H1 (cell line): ENCODE data around the gene CCER1. TPM values are rescaled to one million over a fixed set of nuclear protein-coding genes. Genes with fewer than 3 reads are reported as not detected.
A peak's percentile ranks its signal among the peaks of the same experiment; 100 is the strongest.

Source experiments
- CTCF ChIA-PET: fragments of 300-600 bp; sonication (Branson Sonifier 250); formaldehyde crosslinking; loops from one replicate; lab custom pipeline; 2021; ENCODE audit not compliant: partially characterized antibody; lab: Charles Lee
- POLR2A ChIA-PET: fragments of 300-600 bp; sonication (Branson Sonifier 250); formaldehyde crosslinking; loops from one replicate; lab custom pipeline; 2021; ENCODE audit warnings: inconsistent platforms; ENCODE audit not compliant: partially characterized antibody; lab: Charles Lee
- DNase-seq, 2 experiments: peaks; one replicate each; pipeline versions ENCODE4 v3.0.0 to v3.0.0-alpha.2; 2010 to 2022; ENCODE audit warnings: low spot score in 2 of 2, low read depth in 1 of 2, mixed read lengths in 1 of 2
- FAIRE-seq: peaks from 2 replicates; lab custom pipeline; 2011; peaks lifted over from hg19 to GRCh38; lab: Jason Lieb, UNC
- H2AFZ ChIP-seq: 2 replicates; pipeline ENCODE4 v1.8.1; 2012; ENCODE audit warnings: low read length, inconsistent platforms
- H2AK5ac ChIP-seq: 2 replicates; pipeline ENCODE4 v1.6.1; 2013; ENCODE audit warnings: low read depth, low read length
- H2BK120ac ChIP-seq: replicated peaks from 2 replicates; pipeline ENCODE3; 2013; ENCODE audit warnings: low read depth, low read length, inconsistent platforms
- H2BK12ac ChIP-seq: 2 replicates; pipeline ENCODE4 v1.6.1; 2013; ENCODE audit warnings: low read depth, low read length
- H2BK15ac ChIP-seq: 2 replicates; pipeline ENCODE4 v1.6.1; 2013; ENCODE audit warnings: low read length
- H2BK20ac ChIP-seq: 2 replicates; pipeline ENCODE4 v1.6.1; 2013; ENCODE audit warnings: low read length
- H2BK5ac ChIP-seq: 2 replicates; pipeline ENCODE4 v1.6.1; 2013; ENCODE audit warnings: low read depth, low read length
- H3K14ac ChIP-seq: 2 replicates; pipeline ENCODE4 v1.6.1; 2013; ENCODE audit warnings: inconsistent platforms; ENCODE audit not compliant: insufficient read length
- H3K18ac ChIP-seq: 2 replicates; pipeline ENCODE4 v1.6.1; 2013; ENCODE audit warnings: low read length; ENCODE audit errors: extremely low read depth
- H3K23ac ChIP-seq: 2 replicates; pipeline ENCODE4 v1.6.1; 2013; ENCODE audit warnings: inconsistent platforms; ENCODE audit not compliant: insufficient read length
- H3K23me2 ChIP-seq: 2 replicates; pipeline ENCODE4 v1.6.1; 2013; ENCODE audit warnings: low read depth, low read length
- H3K27ac ChIP-seq: 2 replicates; pipeline ENCODE4 v1.6.1; 2011; ENCODE audit warnings: low read depth, low read length, inconsistent platforms
- H3K27me3 ChIP-seq, 4 experiments: replicated peaks in 1 of 4; 1 replicate in 1 of 4; 2 replicates in 3 of 4; pipeline versions ENCODE4 v1.6.1 to v1.8.1; 2011 to 2013; ENCODE audit warnings: low read length in 3 of 4, mild to moderate bottlenecking in 3 of 4, inconsistent platforms in 2 of 4, mixed read lengths in 2 of 4, moderate library complexity in 1 of 4; ENCODE audit not compliant: control insufficient read depth in 3 of 4, insufficient read depth in 3 of 4; ENCODE audit errors: extremely low read depth in 1 of 4
- H3K36me3 ChIP-seq, 4 experiments: 2 replicates each; pipeline versions ENCODE4 v1.6.1 to v1.8.1; 2011 to 2013; ENCODE audit warnings: mild to moderate bottlenecking in 4 of 4, low read length in 3 of 4, moderate library complexity in 2 of 4, control low read depth in 1 of 4, inconsistent platforms in 1 of 4; ENCODE audit not compliant: insufficient read depth in 4 of 4, control insufficient read depth in 2 of 4
- H3K4ac ChIP-seq: replicated peaks from 2 replicates; pipeline ENCODE3; 2013; ENCODE audit warnings: low read length, low read depth, mixed read lengths, inconsistent platforms; ENCODE audit not compliant: insufficient read length
- H3K4me1 ChIP-seq, 4 experiments: replicated peaks in 1 of 4; 1 replicate in 1 of 4; 2 replicates in 3 of 4; pipeline versions ENCODE4 v1.6.1 to v1.8.1; 2011 to 2013; ENCODE audit warnings: low read length in 3 of 4, inconsistent platforms in 2 of 4, mixed read lengths in 1 of 4; ENCODE audit not compliant: insufficient read depth in 4 of 4, control insufficient read depth in 3 of 4
- H3K4me2 ChIP-seq, 2 experiments: 2 replicates each; pipeline versions ENCODE4 v1.6.1 to v1.8.1; 2011 to 2013; ENCODE audit warnings: low read depth in 2 of 2, low read length in 2 of 2, control low read depth in 1 of 2, inconsistent platforms in 1 of 2, mild to moderate bottlenecking in 1 of 2; ENCODE audit not compliant: insufficient read depth in 1 of 2
- H3K4me3 ChIP-seq, 4 experiments: fragments of 200-600, 300-600 bp in 1 of 4; sonication (generic), shearing (Covaris generic), sonication (Bioruptor Twin) in 1 of 4; 2 replicates each; pipeline versions ENCODE4 v1.5.1 to v1.8.1; 2011 to 2016; ENCODE audit warnings: low read length in 4 of 4, low read depth in 3 of 4, control low read depth in 2 of 4, inconsistent platforms in 2 of 4, mild to moderate bottlenecking in 2 of 4, mixed read lengths in 1 of 4, moderate library complexity in 1 of 4; ENCODE audit not compliant: insufficient read depth in 2 of 4; ENCODE audit errors: extremely low read depth in 1 of 4
- H3K56ac ChIP-seq: replicated peaks from 2 replicates; pipeline ENCODE3; 2013; ENCODE audit warnings: low read depth, mild to moderate bottlenecking, mixed read lengths, low read length, inconsistent platforms; ENCODE audit not compliant: insufficient read length
- H3K79me1 ChIP-seq: 2 replicates; pipeline ENCODE4 v1.6.1; 2013; ENCODE audit warnings: low read depth, low read length, control low read depth
- H3K79me2 ChIP-seq, 2 experiments: 2 replicates each; pipeline versions ENCODE4 v1.6.1 to v1.8.1; 2012 to 2013; ENCODE audit warnings: low read length in 2 of 2, mild to moderate bottlenecking in 2 of 2, inconsistent platforms in 1 of 2; ENCODE audit not compliant: insufficient read depth in 2 of 2, control insufficient read depth in 1 of 2
- H3K9ac ChIP-seq, 4 experiments: replicated peaks in 1 of 4; 1 replicate in 1 of 4; 2 replicates in 3 of 4; pipeline versions ENCODE4 v1.6.1 to v1.8.1; 2011 to 2013; ENCODE audit warnings: low read depth in 3 of 4, low read length in 3 of 4, control low read depth in 2 of 4, mild to moderate bottlenecking in 2 of 4, moderate library complexity in 2 of 4, inconsistent platforms in 1 of 4; ENCODE audit errors: extremely low read depth in 1 of 4
- H3K9me3 ChIP-seq, 2 experiments: 2 replicates each; pipeline versions ENCODE4 v1.6.1 to v1.8.1; 2012 to 2013; ENCODE audit warnings: mild to moderate bottlenecking in 2 of 2, moderate library complexity in 2 of 2, control low read depth in 1 of 2, inconsistent platforms in 1 of 2, low read depth in 1 of 2, low read length in 1 of 2, mixed read lengths in 1 of 2; ENCODE audit not compliant: insufficient read depth in 2 of 2
- H4K20me1 ChIP-seq, 2 experiments: replicated peaks in 1 of 2; 2 replicates each; pipeline versions ENCODE3 to v1.8.1; 2011 to 2013; ENCODE audit warnings: inconsistent platforms in 2 of 2, low read length in 2 of 2, mild to moderate bottlenecking in 1 of 2; ENCODE audit not compliant: insufficient read depth in 2 of 2, control insufficient read depth in 1 of 2
- H4K5ac ChIP-seq: 2 replicates; pipeline ENCODE4 v1.6.1; 2013; ENCODE audit warnings: low read length, low read depth, mixed read lengths, inconsistent platforms; ENCODE audit not compliant: insufficient read length
- H4K8ac ChIP-seq: 2 replicates; pipeline ENCODE4 v1.8.0; 2013; ENCODE audit warnings: mild to moderate bottlenecking, moderate library complexity, low read length, inconsistent platforms; ENCODE audit not compliant: insufficient read depth; ENCODE audit errors: extremely low read depth
- H4K91ac ChIP-seq: replicated peaks from 2 replicates; pipeline ENCODE3; 2013; ENCODE audit warnings: low read length, mixed read lengths, inconsistent platforms; ENCODE audit not compliant: insufficient read length
- CBX8 ChIP-seq: fragments of 300-800, 300-1000 bp; sonication (generic); IDR thresholded peaks from 2 replicates; pipeline ENCODE4 v1.7.1; 2016; ENCODE audit warnings: low read depth, low read length, borderline replicate concordance
- CEBPB ChIP-seq: IDR thresholded peaks from 2 replicates; pipeline ENCODE4 v1.6.1; 2012; ENCODE audit warnings: low read depth, low read length
- CHD1 ChIP-seq: IDR thresholded peaks from 2 replicates; pipeline ENCODE4 v1.6.1; 2012; ENCODE audit warnings: low read depth, low read length, improper control_type of control experiment
- JUND ChIP-seq: IDR thresholded peaks from 2 replicates; pipeline ENCODE4 v1.6.1; 2011; ENCODE audit warnings: mild to moderate bottlenecking, improper control_type of control experiment, low read length
- WGBS, 2 experiments: shearing (Covaris generic) in 1 of 2; methylation state at CpG; one replicate each; pipeline versions ENCODE4 v1.1.6 to v1.1.7; 2013 to 2015; ENCODE audit warnings: low lambda C conversion rate in 2 of 2, mixed read lengths in 2 of 2, inconsistent platforms in 1 of 2, low coverage in 1 of 2, missing lambda C conversion rate in 1 of 2; ENCODE audit not compliant: insufficient replicate concordance in 2 of 2, insufficient coverage in 1 of 2, insufficient read length in 1 of 2; ENCODE audit errors: extremely low coverage in 1 of 2, missing lambda C conversion rate in 1 of 2; 5-methylcytosine and 5-hydroxymethylcytosine counted together
- polyA plus RNA-seq, 7 experiments: library from polyadenylated mRNA; depleted of rRNA in 3 of 7; stranded (reverse) in 5 of 7; unstranded in 2 of 7; fragments of >200 nt in 5 of 7; fragments of 200-250 nt in 2 of 7; gene quantifications; 1 replicate in 5 of 7; 2 replicates in 1 of 7; 4 replicates in 1 of 7; pipeline versions ENCODE4 v1.2.1 to v1.2.3, GENCODE V29; 2011 to 2013; ENCODE audit warnings: missing spikeins in 2 of 7, mixed read lengths in 2 of 7
- total RNA-seq: library from RNA; stranded (reverse); fragmentation: NEBNext Ultra II Directional; extraction: Animal tissue kit (Norgen Biotek cat#: 25700); gene quantifications from 2 replicates; pipeline ENCODE4 v1.2.1, GENCODE V29; 2021
- TF ChIP-seq, protein P1 (sequence below): IDR thresholded peaks from 2 replicates; pipeline ENCODE4 v1.6.1; 2012; ENCODE audit warnings: low read length, inconsistent platforms
- TF ChIP-seq, protein P2 (sequence below), 3 experiments: IDR thresholded peaks; 1 replicate in 2 of 3; 2 replicates in 1 of 3; pipeline versions ENCODE4 v1.5.1 to v1.6.1; 2011; ENCODE audit warnings: low read length in 3 of 3, mild to moderate bottlenecking in 3 of 3, inconsistent platforms in 2 of 3, low read depth in 1 of 3, moderate library complexity in 1 of 3; ENCODE audit not compliant: insufficient read depth in 1 of 3; ENCODE audit errors: control extremely low read depth in 1 of 3
- TF ChIP-seq, protein P3 (sequence below): IDR thresholded peaks from 2 replicates; pipeline ENCODE4 v1.6.1; 2011; ENCODE audit warnings: low read length, improper control_type of control experiment

Gene CCER1
- total and polyA plus RNA-seq, 2 of the 8 experiments (the other 6 are each of a cell fraction or from before 2014, with no cell fraction given) = not detected

DNA sequence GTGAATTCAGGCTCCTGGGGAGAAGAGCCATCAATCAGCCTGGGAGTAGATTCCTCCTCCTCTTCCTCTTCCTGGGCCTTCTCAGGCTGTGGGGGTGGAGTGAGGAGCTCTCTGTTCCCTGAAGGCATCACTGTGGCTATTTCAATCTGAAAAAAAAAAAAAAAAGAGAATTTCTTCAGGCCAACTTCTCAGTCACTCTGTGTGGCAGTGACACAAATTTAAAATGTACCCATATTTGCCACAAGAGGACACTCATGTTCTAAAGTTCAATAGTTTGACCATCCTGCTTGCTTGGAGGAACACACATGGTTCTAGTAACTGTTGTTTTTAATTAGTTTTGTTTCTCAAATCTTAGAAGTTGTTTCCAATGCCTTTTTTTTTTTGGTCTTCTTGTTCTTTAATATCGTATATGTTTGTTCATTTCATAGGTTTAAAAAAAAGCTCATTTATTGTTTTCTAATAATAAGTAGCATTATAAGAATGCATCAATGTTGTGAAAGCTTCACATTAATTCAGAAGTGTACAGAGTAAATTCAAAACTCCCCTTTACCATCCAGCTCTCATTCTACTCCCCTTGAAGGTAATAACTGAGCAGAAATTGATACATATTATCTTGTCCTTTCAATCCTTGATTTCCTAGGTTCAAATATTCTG lies 23.3 kb upstream of the CCER1 start:
- Histone ChIP-seq H3K36me3 (no peaks in the 10 kb centered on the region), H3K4me3 (no peak overlapping the region), H4K91ac (no peak overlapping the region), H3K18ac (no peak overlapping the region), H3K79me2 (no peaks in the 10 kb centered on the region), H3K23me2 (no peaks in the 10 kb centered on the region), H3K4me2 (peak overlapping the region in 1 of 2 experiments; percentile 6; a peak in 1 of 4 replicates), H3K79me1 (no peaks in the 10 kb centered on the region), H3K27ac (no peak overlapping the region), H2BK20ac (no peak overlapping the region), H3K56ac (no peak overlapping the region), H2BK120ac (no peak overlapping the region), H2AK5ac (no peak overlapping the region), H4K5ac (no peak overlapping the region), H2BK15ac (no peak overlapping the region), H3K23ac (no peak overlapping the region), H2BK5ac (no peak overlapping the region), H3K4ac (peak overlapping the region; percentile 53), H3K14ac (no peak overlapping the region), H4K8ac (no peak overlapping the region), H4K20me1 (peaks cover 0 to 1% of the 10 kb centered on the region in 2 experiments), H3K4me1 (peaks cover 0 to 2% (median 0%) of the 10 kb centered on the region in 4 experiments; a peak in 1 of 7 replicates), H3K9ac (no peak overlapping the region), H2AFZ (no peak overlapping the region), H3K9me3 (no peaks in the 10 kb centered on the region), H2BK12ac (no peak overlapping the region), H3K27me3 (peaks cover 4 to 21% (median 9%) of the 10 kb centered on the region in 4 experiments)
- FAIRE-seq (no peak), DNase-seq (no peak)
- CTCF ChIA-PET = interaction anchor here (0.7 to 2.6 kb wide), 12 partner anchors 17 to 388 kb away, joined by 3 to 17 read pairs (median 4); no protein-coding TSS in a partner anchor
- 79% methylated on average over 1 of the region's 1 CpG; no CpG with 5 or more reads in 1 of the 2 experiments for WGBS, 2 experiments
- POLR2A ChIA-PET = no interaction called here
- TF ChIP-seq, protein P1, sequence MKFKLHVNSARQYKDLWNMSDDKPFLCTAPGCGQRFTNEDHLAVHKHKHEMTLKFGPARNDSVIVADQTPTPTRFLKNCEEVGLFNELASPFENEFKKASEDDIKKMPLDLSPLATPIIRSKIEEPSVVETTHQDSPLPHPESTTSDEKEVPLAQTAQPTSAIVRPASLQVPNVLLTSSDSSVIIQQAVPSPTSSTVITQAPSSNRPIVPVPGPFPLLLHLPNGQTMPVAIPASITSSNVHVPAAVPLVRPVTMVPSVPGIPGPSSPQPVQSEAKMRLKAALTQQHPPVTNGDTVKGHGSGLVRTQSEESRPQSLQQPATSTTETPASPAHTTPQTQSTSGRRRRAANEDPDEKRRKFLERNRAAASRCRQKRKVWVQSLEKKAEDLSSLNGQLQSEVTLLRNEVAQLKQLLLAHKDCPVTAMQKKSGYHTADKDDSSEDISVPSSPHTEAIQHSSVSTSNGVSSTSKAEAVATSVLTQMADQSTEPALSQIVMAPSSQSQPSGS = no peak
- TF ChIP-seq, protein P2, sequence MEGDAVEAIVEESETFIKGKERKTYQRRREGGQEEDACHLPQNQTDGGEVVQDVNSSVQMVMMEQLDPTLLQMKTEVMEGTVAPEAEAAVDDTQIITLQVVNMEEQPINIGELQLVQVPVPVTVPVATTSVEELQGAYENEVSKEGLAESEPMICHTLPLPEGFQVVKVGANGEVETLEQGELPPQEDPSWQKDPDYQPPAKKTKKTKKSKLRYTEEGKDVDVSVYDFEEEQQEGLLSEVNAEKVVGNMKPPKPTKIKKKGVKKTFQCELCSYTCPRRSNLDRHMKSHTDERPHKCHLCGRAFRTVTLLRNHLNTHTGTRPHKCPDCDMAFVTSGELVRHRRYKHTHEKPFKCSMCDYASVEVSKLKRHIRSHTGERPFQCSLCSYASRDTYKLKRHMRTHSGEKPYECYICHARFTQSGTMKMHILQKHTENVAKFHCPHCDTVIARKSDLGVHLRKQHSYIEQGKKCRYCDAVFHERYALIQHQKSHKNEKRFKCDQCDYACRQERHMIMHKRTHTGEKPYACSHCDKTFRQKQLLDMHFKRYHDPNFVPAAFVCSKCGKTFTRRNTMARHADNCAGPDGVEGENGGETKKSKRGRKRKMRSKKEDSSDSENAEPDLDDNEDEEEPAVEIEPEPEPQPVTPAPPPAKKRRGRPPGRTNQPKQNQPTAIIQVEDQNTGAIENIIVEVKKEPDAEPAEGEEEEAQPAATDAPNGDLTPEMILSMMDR (IDR thresholded peaks at IDR 0.05; ENCODE audit: control extremely low read depth in 1 of 3, insufficient read depth in 1 of 3, low read depth in 1 of 3, low read length in 3 of 3) = peak in 2 of 3 experiments; percentile 54 to 65; a peak in 3 of 4 replicates
- TF ChIP-seq CEBPB = no peak
- no peak for TF ChIP-seq CBX8
- no peak for TF ChIP-seq CHD1
- TF ChIP-seq, protein P3, sequence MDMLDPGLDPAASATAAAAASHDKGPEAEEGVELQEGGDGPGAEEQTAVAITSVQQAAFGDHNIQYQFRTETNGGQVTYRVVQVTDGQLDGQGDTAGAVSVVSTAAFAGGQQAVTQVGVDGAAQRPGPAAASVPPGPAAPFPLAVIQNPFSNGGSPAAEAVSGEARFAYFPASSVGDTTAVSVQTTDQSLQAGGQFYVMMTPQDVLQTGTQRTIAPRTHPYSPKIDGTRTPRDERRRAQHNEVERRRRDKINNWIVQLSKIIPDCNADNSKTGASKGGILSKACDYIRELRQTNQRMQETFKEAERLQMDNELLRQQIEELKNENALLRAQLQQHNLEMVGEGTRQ = no peak
- TF ChIP-seq JUND = no peak
